Gastrocnemius medialis (tissue), 4 donors: Measurements from ENCODE around the gene GABPB2. TPM values are rescaled to one million over a fixed set of nuclear protein-coding genes. Genes with fewer than 3 reads are reported as not detected.
A peak's percentile ranks its signal among the peaks of the same experiment; 100 is the strongest.

ENCODE experiments used
- ATAC-seq, 2 donors: fragments of 150-250 bp; one replicate each; pipeline ENCODE4 v1.9.1; 2016
- DNase-seq, 2 donors: peaks; one replicate each; pipeline ENCODE4 v3.0.0-alpha.2; 2019
- H3K27ac ChIP-seq, 4 donors: fragments of 200-600 bp; sonication (generic); 1 replicate in 1 of 4; 2 replicates in 3 of 4; pipeline ENCODE4 v1.5.1; 2016 to 2018; ENCODE audit warnings: mild to moderate bottlenecking in 2 of 4, moderate library complexity in 1 of 4
- H3K27me3 ChIP-seq, 3 donors: fragments of 200-600 bp; sonication (generic) in 2 of 3; 1 replicate in 1 of 3; 2 replicates in 2 of 3; pipeline versions ENCODE4 v1.5.1 to v1.6.0; 2016 to 2019; ENCODE audit warnings: mild to moderate bottlenecking in 1 of 3, moderate library complexity in 1 of 3
- H3K36me3 ChIP-seq, 2 donors: fragments of 200-600 bp; sonication (generic) in 1 of 2; one replicate each; pipeline ENCODE4 v1.5.1; 2017 to 2018
- H3K4me1 ChIP-seq, 2 donors: fragments of 200-600 bp; sonication (generic) in 1 of 2; one replicate each; pipeline ENCODE4 v1.5.1; 2016 to 2017; ENCODE audit warnings: mild to moderate bottlenecking in 2 of 2
- H3K4me3 ChIP-seq, 4 donors: fragments of 200-600 bp; sonication (generic) in 3 of 4; 1 replicate in 1 of 4; 2 replicates in 3 of 4; pipeline ENCODE4 v1.5.1; 2016 to 2019; ENCODE audit warnings: mild to moderate bottlenecking in 2 of 4
- H3K9me3 ChIP-seq, 3 donors: fragments of 200-600 bp; sonication (generic) in 2 of 3; 1 replicate in 1 of 3; 2 replicates in 2 of 3; pipeline ENCODE4 v1.5.1; 2016 to 2019
- CTCF ChIP-seq, 5 experiments: fragments of 450-650 bp in 3 of 5; fragments of 200-600 bp in 2 of 5; sonication (generic) in 2 of 5; IDR thresholded peaks in 4 of 5; conservative IDR thresholded peaks in 1 of 5; 1 replicate in 4 of 5; 2 replicates in 1 of 5; pipeline ENCODE4 v1.5.1; 2016 to 2019; ENCODE audit warnings: antibody characterized with exemption in 5 of 5, mild to moderate bottlenecking in 3 of 5, moderate library complexity in 3 of 5
- POLR2A ChIP-seq, 2 donors: fragments of 450-650 bp; IDR thresholded peaks; one replicate each; pipeline ENCODE4 v1.6.1; 2017; ENCODE audit warnings: antibody characterized with exemption in 2 of 2, mild to moderate bottlenecking in 2 of 2, moderate library complexity in 2 of 2
- in situ Hi-C, 4 donors: fragments of 200-750 bp; cut with MboI; loops; one replicate each; pipeline versions ENCODE4 v1.15.0 to v1.8.0; 2017; ENCODE audit warnings: low sequenced_read_pairs in 4 of 4
- intact Hi-C: fragments of 100-400 bp; cut with DNase I; formaldehyde crosslinking; loops from one replicate; pipeline ENCODE4 v1.15.1; 2023; ENCODE audit warnings: low total_unique reads
- total RNA-seq, 4 donors: library from RNA; depleted of rRNA; stranded (reverse); fragments of >200 nt; gene quantifications; one replicate each; pipeline versions ENCODE4 v1.1.0 to v1.2.3, GENCODE V29; 2016

The GABPB2 gene
- total RNA-seq, 4 donors from 2014 or later: 11.9 to 20.5 (median 17.9) TPM

- Histone ChIP-seq H3K4me3 (peak overlapping the region in 3 of 4 donors; percentile 16 to 47 (median 36)), H3K36me3 (peaks cover 0 to 54% of the 10 kb centered on the region in 2 donors), H3K9me3 (no peaks in the 10 kb centered on the region), H3K4me1 (peaks cover 0 to 8% of the 10 kb centered on the region in 2 donors), H3K27me3 (no peaks in the 10 kb centered on the region), H3K27ac (peak overlapping the region; percentile 53 to 98 (median 68))
- DNase-seq (peak in 1 of 2 donors; percentile 13), ATAC-seq (no peak)
- intact Hi-C loops: no loop called here
- in situ Hi-C loops: no loop called here
- TF ChIP-seq CTCF (IDR thresholded peaks at IDR 0.05 in 4 of 5, conservative IDR thresholded peaks at IDR 0.05 in 1 of 5) (no peak), POLR2A (IDR thresholded peaks at IDR 0.05) (no peak)
These were observed 61.9 kb downstream of the GABPB2 start for GRCh38 chr1:151132335-151133017.

- peak in 1 of 2 donors; percentile 19 for DNase-seq
- H3K27ac ChIP-seq: peak overlapping the region in 2 of 4 donors; percentile 54 to 98
- TF ChIP-seq POLR2A (IDR thresholded peaks at IDR 0.05): no peak
- TF ChIP-seq CTCF (IDR thresholded peaks at IDR 0.05 in 4 of 5, conservative IDR thresholded peaks at IDR 0.05 in 1 of 5): no peak
- H3K9me3 ChIP-seq: no peaks in the 10 kb centered on the region
- peaks cover 0 to 61% of the 10 kb centered on the region in 2 donors for H3K36me3 ChIP-seq
- H3K4me3 ChIP-seq: no peak overlapping the region
- H3K4me1 ChIP-seq: peaks cover 6 to 8% of the 10 kb centered on the region in 2 donors
- intact Hi-C loops (no loop called here), in situ Hi-C loops (no loop called here)
- no peak for ATAC-seq
- no peaks in the 10 kb centered on the region for H3K27me3 ChIP-seq
These were observed 62.7 kb downstream of the GABPB2 start for GRCh38 chr1:151133018-151133806.

GRCh38 chr1:151134396-151134795 lies 63.8 kb downstream of the GABPB2 start:
- Histone ChIP-seq H3K9me3 (no peaks in the 10 kb centered on the region), H3K4me1 (peaks cover 6 to 8% of the 10 kb centered on the region in 2 donors), H3K36me3 (peaks cover 0 to 73% of the 10 kb centered on the region in 2 donors), H3K27me3 (no peaks in the 10 kb centered on the region), H3K27ac (peak overlapping the region; percentile 33 to 98 (median 60)), H3K4me3 (no peak overlapping the region)
- peak in 1 of 2 donors; percentile 19 for DNase-seq
- intact Hi-C loops (no loop called here), in situ Hi-C loops (no loop called here)
- peak in 1 of 2 donors; percentile 25 for ATAC-seq
- TF ChIP-seq POLR2A (IDR thresholded peaks at IDR 0.05) (no peak), CTCF (IDR thresholded peaks at IDR 0.05 in 4 of 5, conservative IDR thresholded peaks at IDR 0.05 in 1 of 5) (no peak)

GRCh38 chr1:151134991-151135390 lies 64.4 kb downstream of the GABPB2 start:
- TF ChIP-seq POLR2A (IDR thresholded peaks at IDR 0.05): no peak
- TF ChIP-seq CTCF (IDR thresholded peaks at IDR 0.05 in 4 of 5, conservative IDR thresholded peaks at IDR 0.05 in 1 of 5): no peak
- in situ Hi-C loops: no loop called here

More at GRCh38 chr1:151134991-151135390, 64.4 kb downstream of the GABPB2 start:
- intact Hi-C loops: no loop called here
- no peaks in the 10 kb centered on the region for H3K9me3 ChIP-seq
- no peak overlapping the region for H3K4me3 ChIP-seq
- no peaks in the 10 kb centered on the region for H3K27me3 ChIP-seq
- ATAC-seq: no peak
- peaks cover 0 to 79% of the 10 kb centered on the region in 2 donors for H3K36me3 ChIP-seq
- H3K27ac ChIP-seq: peak overlapping the region; percentile 33 to 98 (median 60)
- DNase-seq: no peak
- peaks cover 6 to 8% of the 10 kb centered on the region in 2 donors for H3K4me1 ChIP-seq
